BE2C (cell line): ENCODE data around the gene ZNF410.
"Not testable (repeated sequence)": the region's sequence is repeated elsewhere in the genome, so short reads cannot be mapped to it uniquely, and the experiment has no call there.

Source experiments
- DNase-seq: peaks from one replicate; pipeline ENCODE4 v3.0.0-alpha.2; 2020
- H3K27me3 ChIP-seq: fragments of 250-450 bp; sonication (Bioruptor Pico); 2 replicates; pipeline ENCODE4 v1.5.1; 2020; ENCODE audit warnings: mild to moderate bottlenecking
- H3K36me3 ChIP-seq: fragments of 250-450 bp; sonication (Bioruptor Pico); 2 replicates; pipeline ENCODE4 v1.5.1; 2020; ENCODE audit warnings: mild to moderate bottlenecking
- H3K4me1 ChIP-seq: fragments of 250-450 bp; sonication (Bioruptor Pico); 2 replicates; pipeline ENCODE4 v1.5.1; 2020
- H3K4me3 ChIP-seq: 2 replicates; pipeline ENCODE4 v1.5.1; 2011; ENCODE audit warnings: low read depth, low read length
- H3K9me3 ChIP-seq: fragments of 250-450 bp; sonication (Bioruptor Pico); 2 replicates; pipeline ENCODE4 v1.5.1; 2020
- TF ChIP-seq, protein P1 (sequence below): IDR thresholded peaks from 2 replicates; pipeline ENCODE4 v1.5.1; 2012; ENCODE audit warnings: mild to moderate bottlenecking, low read depth, low read length

Gene ZNF410

DNA sequence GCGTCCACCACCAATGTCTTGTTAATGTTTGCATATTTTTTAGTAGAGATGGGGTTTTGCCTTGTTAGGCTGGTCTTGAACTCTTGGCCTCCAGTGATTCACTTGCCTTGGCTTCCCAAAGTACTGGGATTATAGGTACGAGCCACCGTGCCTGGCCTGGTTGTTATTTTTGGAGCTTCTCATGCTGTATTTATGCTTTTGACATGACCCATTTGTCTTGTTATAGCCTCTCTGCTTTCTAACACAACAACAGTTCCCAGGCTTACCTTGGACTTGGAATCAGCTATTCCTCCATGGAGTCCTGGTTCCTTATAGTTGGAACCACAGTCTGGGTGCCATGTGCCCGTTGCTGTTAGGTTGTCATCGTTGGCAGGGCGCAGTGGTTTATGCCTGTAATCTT is 29.7 kb downstream of the ZNF410 start:
- Histone ChIP-seq H3K4me3 (no peak overlapping the region), H3K27me3 (no peaks in the 10 kb centered on the region), H3K36me3 (peaks cover 50% of the 10 kb centered on the region), H3K9me3 (no peaks in the 10 kb centered on the region), H3K4me1 (no peaks in the 10 kb centered on the region)
- TF ChIP-seq, protein P1, sequence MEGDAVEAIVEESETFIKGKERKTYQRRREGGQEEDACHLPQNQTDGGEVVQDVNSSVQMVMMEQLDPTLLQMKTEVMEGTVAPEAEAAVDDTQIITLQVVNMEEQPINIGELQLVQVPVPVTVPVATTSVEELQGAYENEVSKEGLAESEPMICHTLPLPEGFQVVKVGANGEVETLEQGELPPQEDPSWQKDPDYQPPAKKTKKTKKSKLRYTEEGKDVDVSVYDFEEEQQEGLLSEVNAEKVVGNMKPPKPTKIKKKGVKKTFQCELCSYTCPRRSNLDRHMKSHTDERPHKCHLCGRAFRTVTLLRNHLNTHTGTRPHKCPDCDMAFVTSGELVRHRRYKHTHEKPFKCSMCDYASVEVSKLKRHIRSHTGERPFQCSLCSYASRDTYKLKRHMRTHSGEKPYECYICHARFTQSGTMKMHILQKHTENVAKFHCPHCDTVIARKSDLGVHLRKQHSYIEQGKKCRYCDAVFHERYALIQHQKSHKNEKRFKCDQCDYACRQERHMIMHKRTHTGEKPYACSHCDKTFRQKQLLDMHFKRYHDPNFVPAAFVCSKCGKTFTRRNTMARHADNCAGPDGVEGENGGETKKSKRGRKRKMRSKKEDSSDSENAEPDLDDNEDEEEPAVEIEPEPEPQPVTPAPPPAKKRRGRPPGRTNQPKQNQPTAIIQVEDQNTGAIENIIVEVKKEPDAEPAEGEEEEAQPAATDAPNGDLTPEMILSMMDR: no peak
- no peak for DNase-seq

DNA sequence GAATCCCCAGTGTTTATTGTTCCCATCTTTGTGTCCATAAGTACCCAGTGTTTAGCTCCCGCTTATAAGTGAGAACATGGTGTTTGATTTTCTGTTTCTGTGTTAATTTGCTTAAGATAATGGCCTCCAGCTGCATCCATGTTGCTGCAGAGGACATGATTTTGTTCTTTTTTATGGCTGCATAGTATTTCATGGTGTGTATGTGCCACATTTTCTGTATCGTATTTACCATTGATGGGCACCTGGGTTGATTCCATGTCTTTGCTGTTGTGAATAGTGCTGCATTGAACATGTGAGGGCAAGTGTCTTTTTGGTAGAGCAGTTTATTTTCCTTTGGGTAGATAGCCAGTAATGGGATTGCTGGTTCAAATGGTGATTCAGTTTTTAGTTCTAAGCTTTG is 32.8 kb downstream of the ZNF410 start:
- not testable (repeated sequence) for DNase-seq, H3K9me3 ChIP-seq, H3K4me1 ChIP-seq, H3K4me3 ChIP-seq, H3K27me3 ChIP-seq
- H3K36me3 ChIP-seq: peaks cover 58% of the 10 kb centered on the region

DNA sequence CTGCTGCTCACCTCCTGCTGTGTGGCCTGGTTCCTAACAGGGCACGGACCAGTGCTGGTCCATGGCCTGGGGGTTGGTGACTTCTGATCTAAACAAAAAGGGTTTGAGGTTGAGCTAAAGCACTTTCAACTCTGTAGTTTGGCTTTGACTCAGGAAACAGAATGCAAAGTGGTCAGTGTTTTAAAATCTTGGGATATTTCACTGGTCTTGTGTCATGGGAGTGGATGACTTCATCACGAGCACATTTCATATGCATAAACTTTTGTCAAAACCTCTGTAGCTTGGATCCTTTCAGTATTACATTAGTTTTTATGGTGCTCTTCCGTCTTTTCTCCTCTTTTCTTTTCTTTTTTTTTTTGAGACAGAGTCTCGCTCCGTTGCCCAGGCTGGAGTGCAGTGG is 37.7 kb downstream of the ZNF410 start:
- no peak overlapping the region for H3K4me3 ChIP-seq
- peaks cover 68% of the 10 kb centered on the region for H3K36me3 ChIP-seq
- H3K27me3 ChIP-seq: no peaks in the 10 kb centered on the region
- TF ChIP-seq, protein P1: no peak
- H3K9me3 ChIP-seq: no peaks in the 10 kb centered on the region
- H3K4me1 ChIP-seq: no peaks in the 10 kb centered on the region
- DNase-seq: no peak

DNA sequence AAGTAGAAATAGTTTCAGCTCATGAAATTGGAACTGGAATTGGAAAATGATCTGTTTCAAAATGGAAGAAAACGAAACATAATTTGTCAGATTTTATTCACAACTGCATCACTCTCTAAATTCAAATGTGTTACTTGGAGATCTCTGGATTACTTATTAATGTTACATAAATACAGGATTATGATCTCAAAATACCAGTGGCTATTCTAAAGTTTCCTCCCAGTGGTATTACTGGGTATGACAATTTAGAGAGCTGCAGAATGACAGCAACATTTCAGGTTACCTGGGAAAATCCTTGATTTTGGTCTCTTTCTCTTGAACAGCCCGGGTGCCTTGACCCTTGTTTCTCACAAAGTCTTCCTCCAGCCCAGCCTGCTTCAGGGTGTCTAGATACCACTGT is 49.0 kb downstream of the ZNF410 start:
- no peak for DNase-seq
- Histone ChIP-seq H3K4me1 (no peaks in the 10 kb centered on the region), H3K36me3 (peaks cover 35% of the 10 kb centered on the region), H3K27me3 (no peaks in the 10 kb centered on the region), H3K4me3 (no peak overlapping the region), H3K9me3 (no peaks in the 10 kb centered on the region)
- TF ChIP-seq, protein P1: peak; percentile 42

DNA sequence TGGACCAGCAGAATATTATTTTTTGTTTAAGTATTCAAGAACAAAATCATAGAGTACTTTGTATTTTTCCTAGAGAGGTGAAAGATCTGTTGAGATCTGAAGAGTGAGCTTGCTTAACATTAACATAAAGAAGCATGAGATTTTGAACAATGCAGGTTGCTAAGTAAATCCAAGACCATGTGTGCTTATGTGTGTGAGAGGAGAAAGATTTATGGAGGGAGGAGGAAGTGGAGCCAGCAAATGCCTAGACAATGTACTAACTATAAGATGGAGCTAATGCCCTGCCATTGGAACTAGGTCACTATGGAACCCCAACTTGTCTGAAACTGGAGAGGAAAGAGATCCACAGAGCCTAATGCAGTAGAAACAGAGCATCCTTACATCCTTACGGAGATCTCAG is 49.9 kb downstream of the ZNF410 start:
- no peaks in the 10 kb centered on the region for H3K27me3 ChIP-seq
- no peak for DNase-seq
- H3K4me1 ChIP-seq: no peaks in the 10 kb centered on the region
- no peaks in the 10 kb centered on the region for H3K9me3 ChIP-seq
- H3K36me3 ChIP-seq: peaks cover 27% of the 10 kb centered on the region
- TF ChIP-seq, protein P1: no peak
- H3K4me3 ChIP-seq: no peak overlapping the region

DNA sequence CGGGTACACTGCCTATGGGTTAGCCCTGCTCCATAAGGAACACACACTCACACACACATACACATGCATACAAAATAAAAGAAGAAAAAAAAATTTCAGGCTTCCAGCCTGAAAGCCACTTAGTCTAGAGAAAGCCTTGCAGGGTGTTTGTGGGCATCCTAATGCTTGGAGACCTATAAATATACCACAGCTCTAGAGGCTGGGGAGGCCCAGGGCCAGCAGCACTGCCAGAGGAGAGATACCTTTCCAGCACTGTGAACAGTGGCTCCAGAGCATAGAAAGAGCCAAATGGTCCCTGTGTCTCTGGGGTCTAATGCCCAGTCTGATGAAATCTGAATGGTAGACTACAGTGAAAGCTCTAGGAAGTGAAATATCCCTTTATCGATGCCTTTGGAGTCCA is 50.4 kb downstream of the ZNF410 start:
- DNase-seq: no peak
- TF ChIP-seq, protein P1: no peak
- H3K4me1 ChIP-seq: no peaks in the 10 kb centered on the region
- H3K4me3 ChIP-seq: no peak overlapping the region
- H3K9me3 ChIP-seq: no peaks in the 10 kb centered on the region
- no peaks in the 10 kb centered on the region for H3K27me3 ChIP-seq
- peaks cover 22% of the 10 kb centered on the region for H3K36me3 ChIP-seq

DNA sequence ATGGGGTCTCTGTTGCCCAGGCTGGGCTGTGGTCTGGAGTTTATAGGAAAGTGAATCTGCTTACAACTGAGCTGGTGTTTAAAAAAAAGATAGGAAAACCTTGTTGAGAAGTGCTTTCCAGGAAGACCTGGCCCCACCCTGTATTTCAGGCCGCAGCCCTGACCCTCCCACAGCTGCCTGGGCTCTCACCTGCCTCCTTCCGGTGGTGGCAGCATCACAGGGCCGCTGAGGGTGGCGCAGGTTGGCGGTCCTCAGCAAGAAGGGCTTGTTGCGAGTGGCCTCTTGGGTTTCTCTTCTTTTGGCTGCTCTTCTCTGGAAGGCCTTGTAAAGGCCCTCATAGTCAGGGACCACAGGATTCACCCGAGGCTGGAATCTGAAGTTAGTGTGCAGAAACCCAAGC is 55.5 kb downstream of the ZNF410 start:
- H3K9me3 ChIP-seq: no peaks in the 10 kb centered on the region
- DNase-seq: no peak
- no peaks in the 10 kb centered on the region for H3K4me1 ChIP-seq
- TF ChIP-seq, protein P1: no peak
- no peaks in the 10 kb centered on the region; the same call in 1 of the 2 replicates for H3K36me3 ChIP-seq
- H3K4me3 ChIP-seq: no peak overlapping the region
- no peaks in the 10 kb centered on the region for H3K27me3 ChIP-seq
